Heart right ventricle (tissue), 16 donors: ENCODE data around the gene TAF8. TPM values are rescaled to one million over a fixed set of nuclear protein-coding genes. Genes with fewer than 3 reads are reported as not detected.

Experiments
- ATAC-seq, 8 donors: fragments of 200-7000 bp; cut with Tn5 transposase; one replicate each; pipeline ENCODE4 v1.9.1; 2020; ENCODE audit warnings: mild to moderate bottlenecking in 8 of 8, moderate library complexity in 8 of 8, moderate number of reproducible peaks in 1 of 8
- DNase-seq, 2 donors: peaks; one replicate each; pipeline ENCODE4 v3.0.0-alpha.2; 2020
- H3K27ac ChIP-seq, 10 donors: fragments of 200-600 bp; sonication (generic) in 2 of 10; one replicate each; pipeline versions ENCODE4 v1.5.0 to v1.8.0; 2020 to 2022; ENCODE audit warnings: mild to moderate bottlenecking in 3 of 10
- H3K27me3 ChIP-seq, 7 donors: fragments of 200-600 bp; one replicate each; pipeline ENCODE4 v1.8.0; 2021 to 2022; ENCODE audit warnings: mild to moderate bottlenecking in 2 of 7
- H3K36me3 ChIP-seq, 9 donors: fragments of 200-600 bp; sonication (generic) in 1 of 9; one replicate each; pipeline versions ENCODE4 v1.5.0 to v1.8.0; 2020 to 2022; ENCODE audit warnings: mild to moderate bottlenecking in 2 of 9
- H3K4me1 ChIP-seq, 9 donors: fragments of 200-600 bp; sonication (generic) in 1 of 9; one replicate each; pipeline versions ENCODE4 v1.5.0 to v1.8.0; 2020 to 2022; ENCODE audit warnings: mild to moderate bottlenecking in 4 of 9
- H3K4me3 ChIP-seq, 10 donors: fragments of 200-600 bp; sonication (generic) in 2 of 10; one replicate each; pipeline versions ENCODE4 v1.5.0 to v1.8.0; 2020 to 2022; ENCODE audit warnings: mild to moderate bottlenecking in 7 of 10, moderate library complexity in 2 of 10
- H3K9me3 ChIP-seq, 11 donors: fragments of 200-600 bp in 10 of 11; sonication (generic) in 2 of 11; one replicate each; pipeline versions ENCODE4 v1.5.0 to v1.8.0; 2013 to 2022; ENCODE audit warnings: mild to moderate bottlenecking in 2 of 11, control low read depth in 1 of 11, moderate library complexity in 1 of 11
- WGBS, 2 donors: extraction: QIAGEN DNeasy Blood & Tissue Kit; methylation state at CpG; one replicate each; pipeline ENCODE4 v1.1.7; 2013; ENCODE audit warnings: inconsistent platforms in 1 of 2; 5-methylcytosine and 5-hydroxymethylcytosine counted together
- intact Hi-C, 10 donors: fragments of 100-400 bp; cut with DNase I; formaldehyde crosslinking; loops; one replicate each; pipeline versions ENCODE4 v1.11.1 to v1.14.2; 2022
- polyA plus RNA-seq, 2 donors: library from polyadenylated mRNA; stranded (reverse); fragments of 200-250 nt; gene quantifications; one replicate each; pipeline ENCODE4 v1.2.3, GENCODE V29; 2013
- total RNA-seq, 10 donors: library from RNA; stranded (reverse); fragmentation: NEBNext Ultra II Directional in 3 of 10; extraction: Animal tissue kit (Norgen Biotek cat#: 25700) in 3 of 10; gene quantifications; one replicate each; pipeline versions ENCODE4 v1.2.1 to v1.2.4, GENCODE V29; 2021 to 2023
- TF ChIP-seq, protein P1 (sequence below), 9 donors: fragments of 200-600 bp; sonication (generic) in 2 of 9; IDR thresholded peaks; one replicate each; pipeline versions ENCODE4 v1.5.0 to v1.8.0; 2021 to 2022; ENCODE audit warnings: antibody characterized with exemption in 9 of 9, mild to moderate bottlenecking in 5 of 9, moderate library complexity in 1 of 9
- donor health status: Arrhythmogenic right ventricular cardiomyopathy.
- donor health status: ischemic (EF 13 %, LVEDD 7.1; RV severe dilation, severe dysfunction).
- donor health status: healthy with polysubstance abuse.
- donor health status: DM: no; HTN: yes; CAD: no.
- donor health status: DM: no; HTN: no; CAD: no.
- donor health status: ischemic (EF 25% LVEDD 6.9; RV normal size, moderate dysfunction).
- donor health status: ischemic (EF 25% LVEDD 5.7; RV mildly dilated, moderate dysfunction).
- donor health status: healthy.
- donor health status: DM: yes; HTN: yes; CAD: no.
- donor health status: Ischemic cardiomyopathy.
- donor health status: ischemic (EF 35%, LVEDD 5.7; RV mildly dilated, moderate dysfunction).
- donor health status: nonischemic (EF 11% LVEDD 7.7; RV severe dilation, severe dysfunction).
- donor health status: DM: yes; HTN: yes; CAD: no.
- donor health status: PGD.
- donor health status: ischemic (EF 29% LVEDD 5.4; RV normal size, mild dysfunction).
- donor health status: nonischemic (EF 23%, LVEDD 6.1; RV moderate dilation, normal function).

TAF8 gene
- total and polyA plus RNA-seq, 12 donors = 15.2 to 38.1 (median 30.1) TPM

- TF ChIP-seq, protein P1, sequence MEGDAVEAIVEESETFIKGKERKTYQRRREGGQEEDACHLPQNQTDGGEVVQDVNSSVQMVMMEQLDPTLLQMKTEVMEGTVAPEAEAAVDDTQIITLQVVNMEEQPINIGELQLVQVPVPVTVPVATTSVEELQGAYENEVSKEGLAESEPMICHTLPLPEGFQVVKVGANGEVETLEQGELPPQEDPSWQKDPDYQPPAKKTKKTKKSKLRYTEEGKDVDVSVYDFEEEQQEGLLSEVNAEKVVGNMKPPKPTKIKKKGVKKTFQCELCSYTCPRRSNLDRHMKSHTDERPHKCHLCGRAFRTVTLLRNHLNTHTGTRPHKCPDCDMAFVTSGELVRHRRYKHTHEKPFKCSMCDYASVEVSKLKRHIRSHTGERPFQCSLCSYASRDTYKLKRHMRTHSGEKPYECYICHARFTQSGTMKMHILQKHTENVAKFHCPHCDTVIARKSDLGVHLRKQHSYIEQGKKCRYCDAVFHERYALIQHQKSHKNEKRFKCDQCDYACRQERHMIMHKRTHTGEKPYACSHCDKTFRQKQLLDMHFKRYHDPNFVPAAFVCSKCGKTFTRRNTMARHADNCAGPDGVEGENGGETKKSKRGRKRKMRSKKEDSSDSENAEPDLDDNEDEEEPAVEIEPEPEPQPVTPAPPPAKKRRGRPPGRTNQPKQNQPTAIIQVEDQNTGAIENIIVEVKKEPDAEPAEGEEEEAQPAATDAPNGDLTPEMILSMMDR (IDR thresholded peaks at IDR 0.05) = no peak
- H3K27ac ChIP-seq = no peak overlapping the region
- DNase-seq = no peak
- H3K4me1 ChIP-seq = peaks cover 0 to 27% (median 10%) of the 10 kb centered on the region in 9 donors
- no peaks in the 10 kb centered on the region for H3K27me3 ChIP-seq
- intact Hi-C loops = no loop called here
- H3K4me3 ChIP-seq = no peak overlapping the region
- ATAC-seq = no peak
- peaks cover 0 to 8% (median 0%) of the 10 kb centered on the region in 9 donors for H3K36me3 ChIP-seq
- H3K9me3 ChIP-seq = no peaks in the 10 kb centered on the region
- 94 to 96% methylated on average over 10 of the region's 10 CpGs for WGBS, 2 donors
Observed at GRCh38 chr6:42090819-42091717, 40.7 kb downstream of the TAF8 start.

DNA sequence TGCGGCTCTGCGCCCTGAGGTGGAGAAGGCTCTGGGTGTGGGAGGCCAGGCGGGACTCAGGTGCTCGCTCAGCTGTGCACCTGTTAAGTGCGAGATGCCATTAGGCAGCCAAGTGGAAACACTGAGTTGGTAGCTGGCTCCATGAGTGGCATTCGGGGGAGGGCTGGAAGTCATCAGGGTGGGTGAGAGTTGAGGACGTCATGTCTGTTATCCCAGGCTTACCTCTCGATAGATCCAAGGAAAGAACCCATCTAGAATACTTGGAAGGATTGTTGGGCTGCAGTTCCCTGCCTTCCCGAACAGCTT is 41.3 kb downstream of the TAF8 start:
- ATAC-seq = no peak
- intact Hi-C loops = no loop called here
- TF ChIP-seq, protein P1 (IDR thresholded peaks at IDR 0.05) = no peak
- no peak overlapping the region for H3K27ac ChIP-seq
- WGBS, 2 donors = 90 to 92% methylated on average over 9 of the region's 9 CpGs
- H3K36me3 ChIP-seq = peaks cover 0 to 3% (median 0%) of the 10 kb centered on the region in 9 donors
- no peak for DNase-seq
- H3K27me3 ChIP-seq = no peaks in the 10 kb centered on the region
- H3K4me1 ChIP-seq = peaks cover 0 to 23% (median 7%) of the 10 kb centered on the region in 9 donors
- H3K9me3 ChIP-seq = no peaks in the 10 kb centered on the region
- H3K4me3 ChIP-seq = no peak overlapping the region

DNA sequence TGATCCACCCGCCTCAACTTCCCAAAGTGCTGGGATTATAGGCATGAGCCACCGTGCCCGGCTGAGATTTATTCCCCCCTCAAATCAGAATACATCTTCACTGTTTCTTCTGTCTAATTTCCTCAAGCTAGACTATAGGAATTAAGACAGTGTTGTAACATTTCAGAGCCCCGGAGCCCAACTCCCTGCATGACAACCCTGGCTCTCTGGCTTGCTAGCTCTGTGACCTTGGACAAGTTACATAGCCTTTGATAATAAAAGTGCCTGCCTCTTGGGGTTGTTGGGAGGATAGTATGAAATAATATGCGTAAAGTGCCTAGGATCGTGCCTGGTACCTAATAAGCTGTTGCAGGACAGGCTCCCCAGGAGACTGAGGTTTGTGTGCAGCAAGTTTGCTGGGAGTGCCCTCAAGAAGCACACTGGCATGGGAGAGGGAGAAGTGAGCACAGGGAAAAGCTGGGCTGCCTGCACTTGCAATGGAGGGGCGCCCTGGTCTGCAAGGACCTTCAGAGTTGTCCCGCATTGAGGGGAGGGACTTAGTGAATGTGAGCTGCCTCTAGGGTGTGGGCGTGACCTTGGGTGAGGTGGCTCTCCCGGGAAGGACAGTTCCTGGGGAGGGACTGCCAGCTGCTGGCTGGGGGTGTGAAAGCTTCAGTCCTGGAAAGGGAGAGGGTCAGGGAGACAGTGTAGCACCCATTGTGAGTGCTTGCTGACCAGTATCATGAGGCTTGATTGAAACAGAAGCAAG is 43.4 kb downstream of the TAF8 start:
- peak in 1 of 2 donors; percentile 43 for DNase-seq

DNA sequence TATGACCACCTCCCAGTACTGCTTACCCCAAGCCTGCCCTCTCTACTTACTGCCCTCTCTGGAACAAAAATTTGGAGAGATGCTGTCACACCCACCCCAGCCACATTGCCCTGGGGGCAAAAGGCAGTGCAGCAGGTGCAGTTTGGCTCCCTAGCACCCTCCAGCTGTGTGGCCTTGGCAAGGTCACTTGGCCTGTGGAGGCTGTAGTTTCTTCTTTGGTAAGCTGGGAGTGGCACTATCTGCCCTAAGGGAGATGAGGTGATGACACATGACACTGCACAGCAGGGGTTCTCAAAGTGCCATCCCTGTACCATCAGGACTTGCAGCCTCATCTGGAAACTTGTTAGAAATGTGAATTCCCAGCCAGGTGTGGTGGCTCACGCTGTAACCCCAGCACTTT is 44.8 kb downstream of the TAF8 start:
- ATAC-seq (no peak), DNase-seq (no peak)
- Histone ChIP-seq H3K4me1 (peaks cover 0 to 18% (median 8%) of the 10 kb centered on the region in 9 donors), H3K27me3 (no peaks in the 10 kb centered on the region), H3K36me3 (no peaks in the 10 kb centered on the region), H3K9me3 (no peaks in the 10 kb centered on the region), H3K27ac (no peak overlapping the region), H3K4me3 (no peak overlapping the region)
- TF ChIP-seq, protein P1 (IDR thresholded peaks at IDR 0.05) = no peak
- intact Hi-C loops = no loop called here
- WGBS, 2 donors = 93 to 100% methylated on average over 1 of the region's 1 CpG

More for the DNA sequence above, 43.4 kb downstream of the TAF8 start:
- TF ChIP-seq, protein P1 (IDR thresholded peaks at IDR 0.05) = no peak
- WGBS, 2 donors = 63 to 67% methylated on average over 10 of the region's 10 CpGs
- Histone ChIP-seq H3K36me3 (no peaks in the 10 kb centered on the region), H3K27ac (peak overlapping the region in 3 of 10 donors; percentile 21 to 39 (median 36)), H3K27me3 (no peaks in the 10 kb centered on the region), H3K4me1 (peaks cover 0 to 15% (median under 1%) of the 10 kb centered on the region in 9 donors), H3K9me3 (no peaks in the 10 kb centered on the region), H3K4me3 (no peak overlapping the region)
- intact Hi-C loops = no loop called here
- ATAC-seq = peak; percentile 61 to 83 (median 73)
